Bone marrow (tissue), 2 donors: ENCODE data around the gene TSEN15.

Source experiments
- DNase-seq, 2 donors: peaks; one replicate each; lab custom pipeline; 2025; lab: John Stamatoyannopoulos, UW

The TSEN15 gene

GRCh38 chr1:184101571-184101970 is 50.0 kb downstream of the TSEN15 start:
- no peak for DNase-seq

- DNase-seq, result peak in 1 of 2 donors; percentile 45
These were observed 59.0 kb downstream of the TSEN15 start for GRCh38 chr1:184110272-184111204.

DNA sequence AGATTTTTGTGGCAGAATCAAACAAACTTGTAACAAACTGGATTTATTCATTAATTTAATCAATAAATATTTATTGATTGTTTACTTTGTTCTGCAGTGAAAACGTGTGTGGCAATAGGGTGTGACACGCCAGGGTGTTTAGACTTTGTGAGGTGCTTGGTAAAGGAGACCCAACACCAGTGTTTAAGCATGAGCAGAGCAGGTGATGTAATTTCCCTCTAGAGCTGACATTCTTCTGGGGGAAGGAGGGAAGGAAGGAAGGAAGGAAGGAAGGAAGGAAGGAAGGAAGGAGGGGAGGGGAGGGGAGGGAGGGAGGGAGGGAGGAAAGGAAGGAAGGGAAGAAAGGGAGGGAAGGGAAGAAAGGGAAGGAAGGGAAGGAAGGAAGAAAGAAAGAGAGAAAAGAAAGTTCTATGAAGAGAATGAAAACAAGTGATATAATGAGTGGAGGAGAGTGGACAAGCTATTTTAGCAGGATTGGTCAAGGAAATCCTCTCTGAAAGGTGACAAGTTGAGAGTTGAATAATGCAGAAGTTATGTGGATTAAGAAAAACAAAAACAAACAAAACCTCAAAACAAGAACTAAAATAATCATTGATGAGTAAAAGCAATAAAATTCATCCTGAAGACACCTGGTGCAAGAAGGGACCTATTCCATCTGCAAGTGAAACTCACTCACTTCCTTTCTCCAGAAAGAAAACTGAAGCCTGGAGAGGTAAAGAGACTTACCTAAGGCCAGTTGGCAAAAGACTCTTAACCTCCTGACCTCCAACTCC is 60.8 kb downstream of the TSEN15 start:
- DNase-seq, result no peak

DNA sequence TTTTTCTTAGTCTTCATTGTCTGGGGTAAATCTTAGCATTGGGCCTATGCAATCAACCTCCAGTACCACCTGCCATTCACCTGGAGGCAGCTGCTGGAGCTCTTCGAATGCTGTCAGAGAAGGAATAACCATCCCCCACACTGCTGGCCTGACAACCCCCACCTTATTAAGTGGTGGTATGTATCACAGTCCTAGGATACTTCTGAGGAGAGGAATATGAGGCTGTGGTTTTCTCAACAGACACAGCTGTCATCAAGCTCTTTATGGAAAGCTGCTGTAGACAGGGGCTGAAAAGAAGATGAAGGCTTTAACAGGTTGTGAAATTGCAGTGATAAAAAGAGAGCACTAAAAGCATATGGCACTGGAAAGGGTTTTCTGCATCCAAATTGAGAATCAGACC is 61.7 kb downstream of the TSEN15 start:
- no peak for DNase-seq

DNA sequence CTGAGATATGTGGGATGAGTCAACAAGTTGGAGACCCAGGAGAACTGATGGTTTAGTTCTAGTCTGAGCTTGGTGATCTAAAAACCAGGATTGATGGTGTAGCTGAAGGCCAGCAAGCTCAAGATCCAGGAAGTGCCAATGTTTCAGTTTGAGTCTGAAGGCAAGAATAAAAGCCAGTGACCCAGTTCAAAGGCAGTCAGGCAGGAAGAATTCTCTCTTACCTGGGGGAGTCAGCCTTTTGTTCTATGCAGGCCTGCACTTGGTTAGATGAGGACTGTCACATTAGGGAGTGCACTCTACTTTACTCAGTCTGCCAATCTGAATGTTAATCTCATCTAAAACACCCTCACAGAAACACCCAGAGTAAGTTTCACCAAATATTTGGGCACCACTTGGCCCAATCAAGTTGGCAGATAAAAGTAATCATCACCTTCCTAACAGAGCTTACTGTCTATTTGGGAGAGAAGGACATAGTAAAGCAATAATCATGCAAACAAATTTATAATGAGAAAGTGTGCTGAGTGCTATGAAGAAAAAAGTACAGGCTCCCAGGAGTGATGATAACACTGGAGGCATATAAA is 63.4 kb downstream of the TSEN15 start:
- no peak for DNase-seq

DNA sequence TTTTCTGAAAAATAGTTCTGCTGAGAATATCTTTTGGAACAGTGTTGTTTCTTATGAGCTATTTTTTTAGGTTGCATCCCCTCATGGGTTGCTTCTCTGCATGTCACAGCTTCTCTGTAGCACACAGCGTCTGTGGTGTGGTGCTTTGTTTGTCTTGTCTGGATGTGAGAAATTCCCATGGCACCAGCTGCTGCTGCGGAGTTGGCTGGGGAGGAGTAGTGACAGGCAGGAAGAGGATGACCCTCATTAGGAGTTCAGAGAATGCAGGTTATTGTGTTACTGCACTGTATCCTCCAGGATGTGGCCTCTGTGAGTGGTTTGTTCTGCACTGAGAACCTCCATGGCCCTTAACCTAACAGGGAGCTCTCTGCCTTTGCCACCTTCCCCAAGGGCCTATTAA is 64.8 kb downstream of the TSEN15 start:
- DNase-seq, result no peak

GRCh38 chr1:184118046-184118445 is 66.5 kb downstream of the TSEN15 start:
- DNase-seq, result no peak
